HEK293 (cell line): ENCODE measurements around the gene MAP1B.

Experiments used
- AEBP2 ChIP-seq: fragments of 450-650 bp; formaldehyde crosslinking; IDR thresholded peaks from 2 replicates; pipeline ENCODE4 v1.5.1; 2016; ENCODE audit warnings: missing biosample characterization, missing genetic modification characterization, borderline replicate concordance
- INSM2 ChIP-seq: fragments of 450-650 bp; formaldehyde crosslinking; IDR thresholded peaks from 2 replicates; pipeline ENCODE4 v1.5.1; 2016; ENCODE audit warnings: missing biosample characterization, missing genetic modification characterization
- KLF7 ChIP-seq: fragments of 450-650 bp; formaldehyde crosslinking; IDR thresholded peaks from 2 replicates; pipeline ENCODE4 v1.5.1; 2016; ENCODE audit warnings: missing biosample characterization, missing genetic modification characterization, borderline replicate concordance
- OVOL3 ChIP-seq: fragments of 450-650 bp; formaldehyde crosslinking; IDR thresholded peaks from 2 replicates; pipeline ENCODE4 v1.5.1; 2016; ENCODE audit warnings: missing biosample characterization, missing genetic modification characterization
- SCRT2 ChIP-seq: fragments of 450-650 bp; formaldehyde crosslinking; IDR thresholded peaks from 2 replicates; pipeline ENCODE4 v1.5.1; 2016; ENCODE audit warnings: missing biosample characterization, missing genetic modification characterization
- SP2 ChIP-seq: fragments of 450-650 bp; formaldehyde crosslinking; IDR thresholded peaks from 2 replicates; pipeline ENCODE4 v1.5.1; 2016; ENCODE audit warnings: missing biosample characterization, missing genetic modification characterization
- TSHZ1 ChIP-seq: fragments of 450-650 bp; formaldehyde crosslinking; IDR thresholded peaks from 2 replicates; pipeline ENCODE4 v1.5.1; 2016; ENCODE audit warnings: missing biosample characterization, missing genetic modification characterization, borderline replicate concordance
- ZBTB17 ChIP-seq: fragments of 450-650 bp; formaldehyde crosslinking; IDR thresholded peaks from 2 replicates; pipeline ENCODE4 v1.5.1; 2016; ENCODE audit warnings: missing biosample characterization, missing genetic modification characterization
- ZBTB21 ChIP-seq: fragments of 450-650 bp; formaldehyde crosslinking; IDR thresholded peaks from 2 replicates; pipeline ENCODE4 v1.5.1; 2017; ENCODE audit warnings: missing biosample characterization, missing genetic modification characterization
- ZBTB44 ChIP-seq: fragments of 450-650 bp; IDR thresholded peaks from 2 replicates; pipeline ENCODE4 v1.5.1; 2018; ENCODE audit warnings: missing biosample characterization, mild to moderate bottlenecking, missing genetic modification characterization
- ZBTB6 ChIP-seq: fragments of 450-650 bp; formaldehyde crosslinking; IDR thresholded peaks from 2 replicates; pipeline ENCODE4 v1.5.1; 2017; ENCODE audit warnings: missing biosample characterization, missing genetic modification characterization
- ZEB2 ChIP-seq: fragments of 450-650 bp; formaldehyde crosslinking; IDR thresholded peaks from 2 replicates; pipeline ENCODE4 v1.5.1; 2016; ENCODE audit warnings: missing biosample characterization, missing genetic modification characterization
- ZFHX2 ChIP-seq: fragments of 450-650 bp; formaldehyde crosslinking; conservative IDR thresholded peaks from 2 replicates; pipeline ENCODE4 v1.5.1; 2016; ENCODE audit warnings: missing biosample characterization, missing genetic modification characterization
- ZFP37 ChIP-seq: fragments of 450-650 bp; formaldehyde crosslinking; IDR thresholded peaks from 2 replicates; pipeline ENCODE4 v1.5.1; 2016; ENCODE audit warnings: missing biosample characterization, missing genetic modification characterization
- ZNF175 ChIP-seq: fragments of 450-650 bp; formaldehyde crosslinking; IDR thresholded peaks from 2 replicates; pipeline ENCODE4 v1.5.1; 2016; ENCODE audit warnings: missing biosample characterization, missing genetic modification characterization
- ZNF184 ChIP-seq: fragments of 450-650 bp; IDR thresholded peaks from 2 replicates; pipeline ENCODE4 v1.5.1; 2018; ENCODE audit warnings: missing biosample characterization, mild to moderate bottlenecking, missing genetic modification characterization
- ZNF266 ChIP-seq: fragments of 450-650 bp; formaldehyde crosslinking; IDR thresholded peaks from 2 replicates; pipeline ENCODE4 v1.5.1; 2016; ENCODE audit warnings: missing biosample characterization, missing genetic modification characterization, low read depth
- ZNF311 ChIP-seq: fragments of 450-650 bp; formaldehyde crosslinking; IDR thresholded peaks from 2 replicates; pipeline ENCODE4 v1.5.1; 2017; ENCODE audit warnings: missing biosample characterization, missing genetic modification characterization, borderline replicate concordance
- ZNF324 ChIP-seq: fragments of 450-650 bp; formaldehyde crosslinking; IDR thresholded peaks from 2 replicates; pipeline ENCODE4 v1.5.1; 2016; ENCODE audit warnings: missing biosample characterization, missing genetic modification characterization
- ZNF548 ChIP-seq: fragments of 450-650 bp; formaldehyde crosslinking; IDR thresholded peaks from 2 replicates; pipeline ENCODE4 v1.5.1; 2016; ENCODE audit warnings: missing biosample characterization, missing genetic modification characterization
- ZNF558 ChIP-seq: fragments of 450-650 bp; formaldehyde crosslinking; IDR thresholded peaks from 2 replicates; pipeline ENCODE4 v1.5.1; 2016; ENCODE audit warnings: missing biosample characterization, missing genetic modification characterization
- ZNF596 ChIP-seq: fragments of 450-650 bp; IDR thresholded peaks from 2 replicates; pipeline ENCODE4 v1.5.0; 2018; ENCODE audit warnings: missing biosample characterization, mild to moderate bottlenecking, missing genetic modification characterization, moderate library complexity
- ZNF658 ChIP-seq: fragments of 450-650 bp; formaldehyde crosslinking; IDR thresholded peaks from 2 replicates; pipeline ENCODE4; 2016; ENCODE audit warnings: missing biosample characterization, missing genetic modification characterization
- ZNF660 ChIP-seq: fragments of 450-650 bp; IDR thresholded peaks from 2 replicates; pipeline ENCODE4 v1.5.1; 2018; ENCODE audit warnings: missing biosample characterization, mild to moderate bottlenecking, missing genetic modification characterization
- ZNF692 ChIP-seq: fragments of 450-650 bp; formaldehyde crosslinking; IDR thresholded peaks from 2 replicates; pipeline ENCODE4 v1.5.1; 2016; ENCODE audit warnings: missing biosample characterization, missing genetic modification characterization
- ZNF76 ChIP-seq: fragments of 450-650 bp; formaldehyde crosslinking; IDR thresholded peaks from 2 replicates; pipeline ENCODE4; 2016; ENCODE audit warnings: low read depth, missing biosample characterization, missing genetic modification characterization, borderline replicate concordance
- ZNF791 ChIP-seq: fragments of 450-650 bp; formaldehyde crosslinking; IDR thresholded peaks from 2 replicates; pipeline ENCODE4 v1.5.1; 2016; ENCODE audit warnings: missing biosample characterization, missing genetic modification characterization

Gene MAP1B

GRCh38 chr5:72166070-72166979 lies 59.0 kb downstream of the MAP1B start (continued):
- TF ChIP-seq ZNF660 (tag by site-specific recombination) (0 out of 2 replicates have a peak, but pooled peaks have one; percentile 26), SCRT2 (tag by site-specific recombination) (no peak), TSHZ1 (no peak), ZBTB21 (no peak), ZNF558 (tag by site-specific recombination) (no peak), OVOL3 (tag by site-specific recombination) (no peak), AEBP2 (tag by site-specific recombination) (no peak), ZNF548 (tag by site-specific recombination) (no peak), ZNF596 (no peak), ZNF658 (tag by site-specific recombination) (no peak), ZNF791 (tag by site-specific recombination) (no peak), ZNF76 (tag by site-specific recombination) (0 out of 2 replicates have a peak, but pooled peaks have one; percentile 24), ZBTB44 (tag by site-specific recombination) (peak; percentile 89), ZBTB17 (peak; percentile 74), ZNF184 (no peak), ZNF311 (tag by site-specific recombination) (no peak), ZNF175 (tag by site-specific recombination) (no peak), ZEB2 (tag by site-specific recombination) (peak; percentile 46; the same call in 1 of the 2 replicates), ZFP37 (tag by site-specific recombination) (no peak), INSM2 (no peak), ZNF266 (tag by site-specific recombination) (no peak), KLF7 (no peak), ZBTB6 (tag by site-specific recombination) (no peak), SP2 (tag by site-specific recombination) (0 out of 2 replicates have a peak, but pooled peaks have one; percentile 27), ZNF324 (tag by site-specific recombination) (no peak), ZNF692 (tag by site-specific recombination) (peak; percentile 58; the same call in 1 of the 2 replicates), ZFHX2 (tag by site-specific recombination) (peak; percentile 18; the same call in 1 of the 2 replicates)
